GM12878 (cell line): ENCODE results near the gene DIAPH2.

Source experiments
- CTCF ChIP-seq, 3 experiments: IDR thresholded peaks in 2 of 3; conservative IDR thresholded peaks in 1 of 3; 2 replicates each; pipeline ENCODE4 v1.5.1; 2011; ENCODE audit warnings: low read depth in 3 of 3, low read length in 3 of 3, mild to moderate bottlenecking in 3 of 3, control low read depth in 2 of 3, moderate library complexity in 2 of 3, inconsistent platforms in 1 of 3, mixed read lengths in 1 of 3; ENCODE audit not compliant: control insufficient read depth in 2 of 3, insufficient read depth in 1 of 3; ENCODE audit errors: extremely low read depth in 1 of 3
- KDM1A ChIP-seq: fragments of 200-600 bp; sonication (generic); IDR thresholded peaks from 2 replicates; pipeline ENCODE4 v1.6.1; 2016; ENCODE audit warnings: borderline replicate concordance
- NFXL1 ChIP-seq: fragments of 450-650 bp; IDR thresholded peaks from 2 replicates; pipeline ENCODE4 v1.6.1; 2017; ENCODE audit warnings: antibody characterized with exemption, mild to moderate bottlenecking, borderline replicate concordance
- SUZ12 ChIP-seq: fragments of 200-600 bp; sonication (generic); IDR thresholded peaks from one replicate; pipeline ENCODE4 v1.6.1; 2018; ENCODE audit warnings: antibody characterized with exemption, mild to moderate bottlenecking; ENCODE audit not compliant: unreplicated experiment
- ZBTB11 ChIP-seq: fragments of 450-650 bp; formaldehyde crosslinking; IDR thresholded peaks from 2 replicates; pipeline ENCODE4 v1.5.0; 2022; ENCODE audit warnings: mild to moderate bottlenecking, missing genetic modification characterization

DNA sequence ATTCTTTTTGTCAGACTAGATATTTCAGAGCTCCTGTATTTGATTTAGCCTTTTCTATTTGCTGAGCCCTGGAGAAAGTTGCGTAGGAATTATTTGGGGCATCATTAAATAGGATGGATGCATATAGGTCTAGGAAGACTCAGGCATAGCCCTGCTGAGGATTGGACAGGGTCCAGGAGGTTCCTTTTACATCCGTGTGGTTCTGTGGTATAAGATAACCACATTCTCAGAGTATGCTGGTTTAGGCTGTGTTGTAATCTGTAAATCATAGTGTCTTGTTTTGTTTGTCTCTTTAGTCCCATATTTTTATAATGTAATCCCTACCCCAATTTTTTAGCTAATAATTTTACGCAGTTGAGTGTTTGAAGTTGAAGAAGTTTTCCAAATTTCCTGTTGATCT lies 712.7 kb downstream of the DIAPH2 start:
- TF ChIP-seq CTCF (IDR thresholded peaks at IDR 0.05 in 2 of 3, conservative IDR thresholded peaks at IDR 0.05 in 1 of 3; ENCODE audit: control insufficient read depth in 2 of 3, extremely low read depth in 1 of 3, insufficient read depth in 1 of 3, low read depth in 3 of 3, low read length in 3 of 3) (no peak), KDM1A (no peak), ZBTB11 (CRISPR knock-in tag) (no peak), NFXL1 (no peak), SUZ12 (no peak)
